ENCODE results near the gene TSPAN18. TPM values are rescaled to one million over a fixed set of nuclear protein-coding genes. Genes with fewer than 3 reads are reported as not detected.

Gene TSPAN18
- total RNA-seq, 1 donor from 2014 or later: 31.7 TPM

DNA sequence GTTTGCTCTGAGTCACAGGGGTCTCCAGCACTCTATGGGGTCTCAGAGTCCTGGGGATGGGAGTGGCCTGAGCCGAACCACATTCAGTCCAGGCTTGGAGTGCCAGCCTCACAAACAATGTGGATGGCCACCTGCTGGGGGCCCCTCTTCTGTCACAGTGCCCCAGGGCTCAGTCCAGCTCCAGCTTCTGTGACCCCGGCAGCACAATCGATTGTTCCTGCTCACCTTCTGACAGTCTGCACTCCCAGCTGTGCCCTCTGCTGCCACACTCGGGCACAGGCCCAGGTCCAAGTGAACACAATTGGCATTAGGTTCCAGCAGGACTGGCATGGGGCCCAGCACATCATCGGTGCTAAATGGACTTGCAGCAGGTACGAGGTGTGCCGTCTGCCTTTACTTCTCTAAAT is 139.1 kb downstream of the TSPAN18 start:
- Histone ChIP-seq H3K9me3 (ENCODE audit: insufficient read depth, low read depth, low read length) (no peaks in the 10 kb centered on the region), H4K20me1 (ENCODE audit: insufficient read depth, low read length) (no peaks in the 10 kb centered on the region), H3K79me2 (ENCODE audit: insufficient read depth, low read length) (no peaks in the 10 kb centered on the region), H3K4me1 (ENCODE audit: insufficient read depth, low read length) (peaks cover 21% of the 10 kb centered on the region), H3K4me2 (ENCODE audit: low read length) (no peak overlapping the region), H3K27ac (ENCODE audit: low read depth, low read length) (no peak overlapping the region), H3K36me3 (ENCODE audit: insufficient read depth, low read length) (no peaks in the 10 kb centered on the region), H2AFZ (ENCODE audit: low read depth, low read length) (no peak overlapping the region), H3K4me3 (ENCODE audit: insufficient read depth, low read depth, low read length) (no peak overlapping the region), H3K9ac (ENCODE audit: low read length) (no peak overlapping the region), H3K27me3 (ENCODE audit: insufficient read depth, low read length) (peaks cover 29% of the 10 kb centered on the region)
- no peak overlapping the region for H3K27ac Mint-ChIP-seq (ENCODE audit: unreplicated experiment)
- H3K27me3 Mint-ChIP-seq (ENCODE audit: low read depth, unreplicated experiment): peaks cover 23% of the 10 kb centered on the region
- peaks cover 2% of the 10 kb centered on the region for H3K36me3 Mint-ChIP-seq (ENCODE audit: low read depth, unreplicated experiment)
- H3K4me3 Mint-ChIP-seq (ENCODE audit: unreplicated experiment): no peak overlapping the region
- DNase-seq (ENCODE audit: low read depth) (no peak), FAIRE-seq (no peak)
- H3K4me1 Mint-ChIP-seq (ENCODE audit: low read depth, unreplicated experiment): peaks cover 48% of the 10 kb centered on the region
- H3K9me3 Mint-ChIP-seq (ENCODE audit: unreplicated experiment): peaks cover under 1% of the 10 kb centered on the region
- TF ChIP-seq, protein P1, sequence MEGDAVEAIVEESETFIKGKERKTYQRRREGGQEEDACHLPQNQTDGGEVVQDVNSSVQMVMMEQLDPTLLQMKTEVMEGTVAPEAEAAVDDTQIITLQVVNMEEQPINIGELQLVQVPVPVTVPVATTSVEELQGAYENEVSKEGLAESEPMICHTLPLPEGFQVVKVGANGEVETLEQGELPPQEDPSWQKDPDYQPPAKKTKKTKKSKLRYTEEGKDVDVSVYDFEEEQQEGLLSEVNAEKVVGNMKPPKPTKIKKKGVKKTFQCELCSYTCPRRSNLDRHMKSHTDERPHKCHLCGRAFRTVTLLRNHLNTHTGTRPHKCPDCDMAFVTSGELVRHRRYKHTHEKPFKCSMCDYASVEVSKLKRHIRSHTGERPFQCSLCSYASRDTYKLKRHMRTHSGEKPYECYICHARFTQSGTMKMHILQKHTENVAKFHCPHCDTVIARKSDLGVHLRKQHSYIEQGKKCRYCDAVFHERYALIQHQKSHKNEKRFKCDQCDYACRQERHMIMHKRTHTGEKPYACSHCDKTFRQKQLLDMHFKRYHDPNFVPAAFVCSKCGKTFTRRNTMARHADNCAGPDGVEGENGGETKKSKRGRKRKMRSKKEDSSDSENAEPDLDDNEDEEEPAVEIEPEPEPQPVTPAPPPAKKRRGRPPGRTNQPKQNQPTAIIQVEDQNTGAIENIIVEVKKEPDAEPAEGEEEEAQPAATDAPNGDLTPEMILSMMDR (IDR thresholded peaks at IDR 0.05; ENCODE audit: insufficient read depth, low read depth, low read length): no peak
- TF ChIP-seq EZH2 (IDR thresholded peaks at IDR 0.05; ENCODE audit: insufficient read depth, low read length): no peak

DNA sequence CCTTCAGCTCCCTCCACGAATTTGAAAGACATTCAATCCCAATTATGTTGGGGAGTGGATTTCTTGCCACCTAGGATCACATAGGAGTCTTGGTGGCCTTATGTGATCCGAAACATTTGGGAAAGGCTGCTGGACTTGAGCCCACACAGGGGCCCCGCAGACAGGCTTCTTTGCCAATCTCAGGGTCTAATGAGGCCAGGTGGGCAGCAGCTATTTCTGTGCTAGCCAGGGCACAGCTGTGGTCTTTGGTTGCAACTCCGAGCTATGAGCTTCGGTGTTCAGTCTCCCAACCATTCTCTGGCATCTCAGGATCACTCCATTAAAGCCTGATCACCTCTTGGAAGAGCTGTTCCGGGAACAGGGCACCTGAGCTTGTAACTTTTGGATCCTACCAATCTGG is 139.5 kb downstream of the TSPAN18 start:
- Histone ChIP-seq H3K9ac (ENCODE audit: low read length) (no peak overlapping the region), H3K4me2 (ENCODE audit: low read length) (no peak overlapping the region), H3K27me3 (ENCODE audit: insufficient read depth, low read length) (peaks cover 29% of the 10 kb centered on the region), H3K9me3 (ENCODE audit: insufficient read depth, low read depth, low read length) (no peaks in the 10 kb centered on the region), H3K4me3 (ENCODE audit: insufficient read depth, low read depth, low read length) (no peak overlapping the region), H3K4me1 (ENCODE audit: insufficient read depth, low read length) (peaks cover 21% of the 10 kb centered on the region), H3K27ac (ENCODE audit: low read depth, low read length) (no peak overlapping the region), H3K36me3 (ENCODE audit: insufficient read depth, low read length) (no peaks in the 10 kb centered on the region), H4K20me1 (ENCODE audit: insufficient read depth, low read length) (no peaks in the 10 kb centered on the region), H2AFZ (ENCODE audit: low read depth, low read length) (no peak overlapping the region), H3K79me2 (ENCODE audit: insufficient read depth, low read length) (no peaks in the 10 kb centered on the region)
- no peak for DNase-seq (ENCODE audit: low read depth)
- Mint-ChIP-seq H3K27ac (ENCODE audit: unreplicated experiment) (no peak overlapping the region), H3K36me3 (ENCODE audit: low read depth, unreplicated experiment) (no peaks in the 10 kb centered on the region), H3K9me3 (ENCODE audit: unreplicated experiment) (peaks cover 3% of the 10 kb centered on the region), H3K4me3 (ENCODE audit: unreplicated experiment) (no peak overlapping the region), H3K4me1 (ENCODE audit: low read depth, unreplicated experiment) (peaks cover 46% of the 10 kb centered on the region), H3K27me3 (ENCODE audit: low read depth, unreplicated experiment) (peaks cover 23% of the 10 kb centered on the region)
- no peak for TF ChIP-seq EZH2 (IDR thresholded peaks at IDR 0.05; ENCODE audit: insufficient read depth, low read length)
- TF ChIP-seq, protein P1 (IDR thresholded peaks at IDR 0.05; ENCODE audit: insufficient read depth, low read depth, low read length): no peak
- no peak for FAIRE-seq

DNA sequence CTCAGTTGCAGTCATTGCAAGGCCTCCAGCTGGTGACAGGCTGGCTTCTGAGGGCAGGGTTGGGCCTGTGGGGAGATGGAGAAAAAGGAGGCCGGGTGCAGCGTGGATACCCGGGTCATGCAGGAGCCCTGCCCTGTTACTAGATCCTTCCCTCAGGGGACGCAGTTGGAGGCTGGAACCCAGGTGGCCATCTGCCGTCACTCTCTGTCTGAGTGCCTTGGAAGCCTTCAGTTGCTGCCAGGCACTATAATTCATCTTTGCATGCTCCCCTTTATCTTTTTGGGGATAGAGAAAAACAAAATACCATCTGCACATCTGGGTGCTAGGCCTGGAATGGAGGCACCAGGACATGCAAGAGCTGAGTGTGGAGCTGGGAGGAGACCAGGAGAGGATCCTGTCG is 141.3 kb downstream of the TSPAN18 start:
- no peak overlapping the region for H3K4me3 ChIP-seq (ENCODE audit: insufficient read depth, low read depth, low read length)
- H3K4me1 ChIP-seq (ENCODE audit: insufficient read depth, low read length): peaks cover 6% of the 10 kb centered on the region
- FAIRE-seq (no peak), DNase-seq (ENCODE audit: low read depth) (no peak)
- TF ChIP-seq, protein P1 (IDR thresholded peaks at IDR 0.05; ENCODE audit: insufficient read depth, low read depth, low read length): no peak
- no peak for TF ChIP-seq EZH2 (IDR thresholded peaks at IDR 0.05; ENCODE audit: insufficient read depth, low read length)
- Mint-ChIP-seq H3K9me3 (ENCODE audit: unreplicated experiment) (peaks cover 3% of the 10 kb centered on the region), H3K36me3 (ENCODE audit: low read depth, unreplicated experiment) (no peaks in the 10 kb centered on the region), H3K27me3 (ENCODE audit: low read depth, unreplicated experiment) (peaks cover 23% of the 10 kb centered on the region), H3K4me1 (ENCODE audit: low read depth, unreplicated experiment) (peaks cover 34% of the 10 kb centered on the region), H3K27ac (ENCODE audit: unreplicated experiment) (no peak overlapping the region), H3K4me3 (ENCODE audit: unreplicated experiment) (no peak overlapping the region)
- peaks cover 33% of the 10 kb centered on the region for H3K27me3 ChIP-seq (ENCODE audit: insufficient read depth, low read length)
- no peaks in the 10 kb centered on the region for H3K79me2 ChIP-seq (ENCODE audit: insufficient read depth, low read length)
- no peaks in the 10 kb centered on the region for H3K36me3 ChIP-seq (ENCODE audit: insufficient read depth, low read length)
- H3K9me3 ChIP-seq (ENCODE audit: insufficient read depth, low read depth, low read length): no peaks in the 10 kb centered on the region
- no peak overlapping the region for H2AFZ ChIP-seq (ENCODE audit: low read depth, low read length)
- H4K20me1 ChIP-seq (ENCODE audit: insufficient read depth, low read length): no peaks in the 10 kb centered on the region
- H3K9ac ChIP-seq (ENCODE audit: low read length): no peak overlapping the region
- no peak overlapping the region for H3K4me2 ChIP-seq (ENCODE audit: low read length)
- no peak overlapping the region for H3K27ac ChIP-seq (ENCODE audit: low read depth, low read length)
